ENCODE results near the gene PGA5. TPM values are rescaled to one million over a fixed set of nuclear protein-coding genes. Genes with fewer than 3 reads are reported as not detected.
A peak's percentile ranks its signal among the peaks of the same experiment; 100 is the strongest.
"Not testable (repeated sequence)": the region's sequence is repeated elsewhere in the genome, so short reads cannot be mapped to it uniquely, and the experiment has no call there.

PGA5 gene
- total and polyA plus RNA-seq, 9 of the 15 experiments (the other 6 are each of a cell fraction or from before 2014, with no cell fraction given), result not detected

DNA sequence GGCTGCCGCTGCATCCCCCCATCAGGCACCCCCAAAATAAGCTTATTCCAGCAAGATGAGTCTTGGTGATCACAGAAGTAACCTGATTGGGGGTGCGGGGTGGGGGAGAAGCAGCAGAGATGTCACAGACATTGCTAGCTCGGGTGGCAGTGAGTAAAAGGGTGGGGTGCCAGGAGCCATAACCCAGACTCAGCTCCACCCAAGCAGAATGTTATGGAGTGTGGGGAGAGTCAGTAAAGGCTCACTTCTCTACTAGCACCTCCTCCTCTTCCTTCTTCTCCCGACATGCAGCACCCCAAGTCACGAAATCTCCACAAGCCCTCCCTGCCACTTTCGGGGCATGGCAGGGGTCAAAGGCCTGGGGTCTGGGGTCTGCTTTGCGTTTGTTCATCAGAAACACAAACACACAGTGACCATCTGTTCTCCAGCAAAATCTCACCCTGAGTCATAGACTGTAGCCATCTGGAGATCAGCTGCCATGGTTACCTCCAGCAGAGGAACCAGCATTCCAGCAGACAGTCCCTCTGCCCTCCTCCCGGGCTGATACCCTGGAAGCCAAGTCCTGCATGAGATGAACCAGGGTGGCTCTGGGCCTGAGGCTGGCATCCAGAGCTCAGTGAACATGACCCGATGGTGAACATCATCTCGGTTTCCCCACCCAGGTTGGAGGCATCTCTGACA is 4.4 kb downstream of the PGA5 start:
- CTCF ChIA-PET (ENCODE audit: low intra/inter-chr PET ratio); intact Hi-C loops (cut with micrococcal nuclease); ATAC-seq; H2AFZ ChIP-seq (ENCODE audit: low read depth, low read length); H3K27ac ChIP-seq (ENCODE audit: extremely low read depth, low read depth, low read length); H3K9me1 ChIP-seq (ENCODE audit: control insufficient read depth, insufficient read depth, low read length); FAIRE-seq; H3K4me1 ChIP-seq (replicated peaks in 1 of 2; ENCODE audit: control insufficient read depth in 2 of 2, insufficient read depth in 2 of 2, low read length in 2 of 2); POLR2A ChIA-PET; H3K4me3 ChIP-seq; H3K36me3 ChIP-seq (ENCODE audit: control insufficient read depth, insufficient read depth, low read length); H3K79me2 ChIP-seq (ENCODE audit: control insufficient read depth, insufficient read depth, low read length); DNase-seq (ENCODE audit: extremely low read depth in 1 of 4, low spot score in 3 of 4); H4K20me1 ChIP-seq (replicated peaks; ENCODE audit: control insufficient read depth, insufficient read depth, low read length); in situ Hi-C loops (cut with MboI); H3K4me2 ChIP-seq (ENCODE audit: insufficient read depth, low read length); H3K9ac ChIP-seq (ENCODE audit: insufficient read depth in 1 of 2, low read depth in 2 of 2, low read length in 2 of 2); BruUV-seq (replicated peaks); H3K9me3 ChIP-seq (replicated peaks; ENCODE audit: control insufficient read depth, insufficient read depth, low read depth, low read length): not testable (repeated sequence)
- WGBS (ENCODE audit: insufficient coverage, low coverage, missing lambda C conversion rate), result no CpG with 5 or more reads among the region's 10 CpGs
- peaks cover 12 to 24% of the 10 kb centered on the region in 2 experiments for H3K27me3 ChIP-seq (ENCODE audit: control insufficient read depth in 2 of 2, insufficient read depth in 2 of 2, low read length in 2 of 2)

DNA sequence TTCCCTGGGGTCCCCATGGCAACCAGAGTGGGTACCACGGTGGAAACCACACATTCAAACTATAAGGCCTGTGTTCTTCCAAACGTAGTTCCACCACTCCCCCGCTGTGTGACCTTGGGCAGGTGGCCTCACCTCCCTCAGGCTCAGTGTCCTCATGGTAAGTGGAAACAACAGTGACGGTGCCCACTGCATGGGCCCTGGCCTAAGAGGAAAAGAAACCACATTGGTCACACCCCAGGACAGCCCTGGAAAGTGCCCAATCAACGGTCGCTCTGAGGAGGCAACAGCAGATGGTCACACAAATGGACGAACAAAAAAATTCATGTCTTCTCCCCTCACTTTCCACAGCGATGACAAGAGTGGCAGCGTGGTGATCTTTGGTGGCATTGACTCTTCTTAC is 7.1 kb downstream of the PGA5 start:
- H3K9ac ChIP-seq (ENCODE audit: insufficient read depth in 1 of 2, low read depth in 2 of 2, low read length in 2 of 2); H3K79me2 ChIP-seq (ENCODE audit: control insufficient read depth, insufficient read depth, low read length); H3K4me2 ChIP-seq (ENCODE audit: insufficient read depth, low read length); intact Hi-C loops (cut with micrococcal nuclease); POLR2A ChIA-PET; CTCF ChIA-PET (ENCODE audit: low intra/inter-chr PET ratio); in situ Hi-C loops (cut with MboI); H4K20me1 ChIP-seq (replicated peaks; ENCODE audit: control insufficient read depth, insufficient read depth, low read length); ATAC-seq; H3K4me3 ChIP-seq; H3K36me3 ChIP-seq (ENCODE audit: control insufficient read depth, insufficient read depth, low read length); H3K4me1 ChIP-seq (replicated peaks in 1 of 2; ENCODE audit: control insufficient read depth in 2 of 2, insufficient read depth in 2 of 2, low read length in 2 of 2); BruUV-seq (replicated peaks); H3K9me3 ChIP-seq (replicated peaks; ENCODE audit: control insufficient read depth, insufficient read depth, low read depth, low read length); H2AFZ ChIP-seq (ENCODE audit: low read depth, low read length); H3K27ac ChIP-seq (ENCODE audit: extremely low read depth, low read depth, low read length); FAIRE-seq; H3K9me1 ChIP-seq (ENCODE audit: control insufficient read depth, insufficient read depth, low read length): not testable (repeated sequence)
- DNase-seq (ENCODE audit: extremely low read depth in 1 of 4, low spot score in 3 of 4), result peak in 1 of 4 experiments; percentile 4
- 0% methylated on average over 9 of the region's 9 CpGs for WGBS (ENCODE audit: insufficient coverage, low coverage, missing lambda C conversion rate)
- peak; percentile 57 for TF ChIP-seq RFX1 (IDR thresholded peaks at IDR 0.05)
- H3K27me3 ChIP-seq (ENCODE audit: control insufficient read depth in 2 of 2, insufficient read depth in 2 of 2, low read length in 2 of 2), result peaks cover 12 to 36% of the 10 kb centered on the region in 2 experiments

DNA sequence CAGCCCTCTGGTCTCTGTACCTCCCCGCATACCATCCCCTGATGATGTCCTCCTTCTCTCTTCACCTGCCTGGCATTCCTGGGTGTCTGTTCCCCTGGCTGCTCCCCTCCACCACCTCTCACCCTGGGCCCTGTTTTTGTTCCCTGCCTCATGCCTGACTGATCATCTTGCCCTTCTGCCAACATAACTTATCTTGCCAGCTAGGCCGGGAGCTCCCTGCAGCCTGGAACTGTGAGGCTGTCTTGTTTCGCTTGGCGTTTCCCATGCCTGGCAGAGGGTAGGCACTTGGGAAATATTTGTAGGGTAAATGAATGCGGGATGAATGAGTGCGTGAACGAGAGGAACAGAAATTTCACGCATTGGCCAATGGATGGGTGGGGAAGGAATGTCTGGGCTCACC is 8.2 kb downstream of the PGA5 start:
- intact Hi-C loops (cut with micrococcal nuclease); H3K4me2 ChIP-seq (ENCODE audit: insufficient read depth, low read length); in situ Hi-C loops (cut with MboI); H3K4me1 ChIP-seq (replicated peaks in 1 of 2; ENCODE audit: control insufficient read depth in 2 of 2, insufficient read depth in 2 of 2, low read length in 2 of 2); H3K27ac ChIP-seq (ENCODE audit: extremely low read depth, low read depth, low read length); BruUV-seq (replicated peaks); H3K9me1 ChIP-seq (ENCODE audit: control insufficient read depth, insufficient read depth, low read length); H3K36me3 ChIP-seq (ENCODE audit: control insufficient read depth, insufficient read depth, low read length); H3K9me3 ChIP-seq (replicated peaks; ENCODE audit: control insufficient read depth, insufficient read depth, low read depth, low read length); H3K79me2 ChIP-seq (ENCODE audit: control insufficient read depth, insufficient read depth, low read length); H3K9ac ChIP-seq (ENCODE audit: insufficient read depth in 1 of 2, low read depth in 2 of 2, low read length in 2 of 2); H4K20me1 ChIP-seq (replicated peaks; ENCODE audit: control insufficient read depth, insufficient read depth, low read length); H2AFZ ChIP-seq (ENCODE audit: low read depth, low read length); H3K4me3 ChIP-seq; FAIRE-seq; CTCF ChIA-PET (ENCODE audit: low intra/inter-chr PET ratio); DNase-seq (ENCODE audit: extremely low read depth in 1 of 4, low spot score in 3 of 4); ATAC-seq: not testable (repeated sequence)
- POLR2A ChIA-PET, result interaction anchor here (0.6 kb wide), 1 partner anchor 64 kb away, joined by 3 read pairs; no protein-coding TSS in a partner anchor
- peaks cover 12 to 36% of the 10 kb centered on the region in 2 experiments for H3K27me3 ChIP-seq (ENCODE audit: control insufficient read depth in 2 of 2, insufficient read depth in 2 of 2, low read length in 2 of 2)
- under 1% methylated on average over 7 of the region's 8 CpGs for WGBS (ENCODE audit: insufficient coverage, low coverage, missing lambda C conversion rate)

Measured in K562 (cell line).